Loucy (cell line): ENCODE data around the gene ECPAS.

Experiments used
- H2AFZ ChIP-seq: fragments of 200-600 bp; sonication (generic); 2 replicates; pipeline ENCODE4 v1.6.0; 2016; ENCODE audit warnings: antibody characterized with exemption, mild to moderate bottlenecking, low read length, moderate library complexity
- H3F3A ChIP-seq: fragments of 200-600 bp; 2 replicates; pipeline ENCODE4 v1.6.0; 2016; ENCODE audit warnings: antibody characterized with exemption, low read depth, mild to moderate bottlenecking
- H3K27me3 ChIP-seq: fragments of 200-600 bp; sonication (generic); 2 replicates; pipeline ENCODE4 v1.6.1; 2014; ENCODE audit warnings: low read length, mild to moderate bottlenecking; ENCODE audit not compliant: insufficient read depth, poor library complexity, severe bottlenecking
- H3K36me3 ChIP-seq: fragments of 200-600 bp; sonication (generic); 2 replicates; pipeline ENCODE4 v1.6.1; 2016; ENCODE audit warnings: low read length; ENCODE audit not compliant: insufficient read depth
- H3K4me1 ChIP-seq: fragments of 200-600 bp; sonication (generic); 2 replicates; pipeline ENCODE4 v1.5.1; 2014; ENCODE audit warnings: low read length, mild to moderate bottlenecking; ENCODE audit not compliant: insufficient read depth, poor library complexity, severe bottlenecking
- H3K4me2 ChIP-seq: fragments of 200-600 bp; sonication (generic); 2 replicates; pipeline ENCODE4 v1.6.0; 2014; ENCODE audit warnings: antibody characterized with exemption, low read length, low read depth, mild to moderate bottlenecking; ENCODE audit not compliant: poor library complexity, severe bottlenecking
- H3K4me3 ChIP-seq: fragments of 200-600 bp; sonication (generic); 2 replicates; pipeline ENCODE4 v1.5.1; 2014; ENCODE audit warnings: low read length, mild to moderate bottlenecking, mixed read lengths; ENCODE audit not compliant: poor library complexity, severe bottlenecking
- H3K79me2 ChIP-seq: fragments of 200-600 bp; sonication (generic); 2 replicates; pipeline ENCODE4 v1.6.1; 2014; ENCODE audit warnings: low read length; ENCODE audit not compliant: insufficient read depth
- H3K9ac ChIP-seq: fragments of 200-600 bp; sonication (generic); 2 replicates; pipeline ENCODE4 v1.6.0; 2014; ENCODE audit warnings: mild to moderate bottlenecking, low read depth, low read length, moderate library complexity; ENCODE audit not compliant: poor library complexity, severe bottlenecking
- H3K9me2 ChIP-seq: fragments of 200-600 bp; sonication (generic); replicated peaks from 2 replicates; pipeline ENCODE4 v1.6.1; 2016; ENCODE audit warnings: low read depth, low read length, mixed read lengths
- H3K9me3 ChIP-seq: fragments of 200-600 bp; sonication (generic); 2 replicates; pipeline ENCODE4 v1.6.1; 2014; ENCODE audit warnings: mild to moderate bottlenecking, antibody characterized with exemption, low read length, low read depth; ENCODE audit not compliant: insufficient read depth
- H4K20me1 ChIP-seq: fragments of 200-600 bp; sonication (generic); 2 replicates; pipeline ENCODE4 v1.6.0; 2014; ENCODE audit warnings: antibody characterized with exemption, low read length, mild to moderate bottlenecking; ENCODE audit not compliant: insufficient read depth, poor library complexity, severe bottlenecking
- CTCF ChIP-seq: fragments of 200-600 bp; sonication (generic); conservative IDR thresholded peaks from 2 replicates; pipeline ENCODE4 v1.5.1; 2014; ENCODE audit warnings: mild to moderate bottlenecking, antibody characterized with exemption, low read length
- EZH2phosphoT487 ChIP-seq: fragments of 200-600 bp; IDR thresholded peaks from 2 replicates; pipeline ENCODE4 v1.6.1; 2018; ENCODE audit warnings: antibody characterized with exemption, mild to moderate bottlenecking, moderate library complexity, borderline replicate concordance

The ECPAS gene

DNA sequence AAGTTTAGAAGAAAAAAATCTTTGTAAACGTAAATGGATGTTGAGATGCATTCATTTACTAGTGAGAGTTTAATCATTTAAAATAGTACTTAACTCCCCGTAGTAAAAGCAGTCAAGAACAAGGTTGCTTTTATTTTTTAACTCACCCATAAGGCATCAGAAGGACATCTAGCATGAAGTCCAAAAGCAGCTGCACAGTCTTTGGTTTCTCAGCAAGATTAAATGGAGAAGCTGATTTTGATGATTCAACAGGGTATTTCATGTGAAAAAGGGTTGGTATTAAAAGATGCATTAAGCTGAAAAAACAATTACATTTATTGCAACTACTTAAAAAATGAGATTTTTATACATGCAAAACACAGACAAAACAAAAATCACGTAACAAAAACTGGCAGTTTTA lies 44.0 kb downstream of the ECPAS start:
- H3K9me2 ChIP-seq = no peaks in the 10 kb centered on the region
- no peak overlapping the region for H3K4me3 ChIP-seq
- TF ChIP-seq EZH2phosphoT487 (no peak), CTCF (no peak)
- no peaks in the 10 kb centered on the region for H4K20me1 ChIP-seq
- no peaks in the 10 kb centered on the region for H3K27me3 ChIP-seq
- peaks cover 18% of the 10 kb centered on the region; the same call in 1 of the 2 replicates for H3K36me3 ChIP-seq
- no peaks in the 10 kb centered on the region for H3K9me3 ChIP-seq
- no peak overlapping the region for H3K9ac ChIP-seq
- H2AFZ ChIP-seq = no peak overlapping the region
- no peaks in the 10 kb centered on the region for H3F3A ChIP-seq
- H3K4me2 ChIP-seq = no peak overlapping the region
- H3K4me1 ChIP-seq = no peaks in the 10 kb centered on the region
- H3K79me2 ChIP-seq = no peaks in the 10 kb centered on the region

DNA sequence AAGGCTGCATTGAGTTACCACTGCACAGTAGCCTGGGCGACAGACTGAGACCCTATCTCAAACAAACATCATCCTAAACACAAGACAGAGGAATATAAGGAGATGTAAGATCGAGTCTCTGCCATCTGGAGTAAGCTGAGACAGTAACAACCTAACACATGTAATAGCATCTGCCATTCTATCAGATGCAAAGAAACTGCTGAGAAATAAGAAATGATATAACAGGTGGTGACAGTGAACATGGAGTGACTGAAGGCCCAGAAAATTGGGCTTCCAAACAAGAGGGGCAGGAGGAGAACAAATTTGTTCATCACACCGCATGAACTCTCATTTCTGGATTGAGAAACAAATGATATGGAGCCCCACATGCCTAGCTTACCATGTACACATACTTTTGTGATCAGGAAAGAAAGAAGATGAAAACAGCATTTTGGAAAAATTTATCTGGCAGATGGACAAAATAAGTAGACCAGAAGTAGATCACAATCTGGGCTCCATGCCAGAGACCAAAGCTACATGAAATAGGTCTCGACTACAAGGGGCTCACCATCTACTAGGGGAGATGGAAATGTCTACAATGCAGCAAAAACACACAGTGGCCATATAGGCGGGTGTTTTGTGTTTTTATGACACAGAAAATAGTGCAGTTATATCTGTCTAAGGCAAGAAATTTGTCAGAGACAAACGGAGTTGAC lies 45.5 kb downstream of the ECPAS start:
- Histone ChIP-seq H3K9ac (no peak overlapping the region), H3K4me2 (no peak overlapping the region), H3K36me3 (peaks cover 17% of the 10 kb centered on the region; the same call in 1 of the 2 replicates), H2AFZ (no peak overlapping the region), H3K79me2 (no peaks in the 10 kb centered on the region), H3K9me3 (no peaks in the 10 kb centered on the region), H3K27me3 (no peaks in the 10 kb centered on the region), H3F3A (no peaks in the 10 kb centered on the region), H3K9me2 (no peaks in the 10 kb centered on the region), H3K4me1 (no peaks in the 10 kb centered on the region), H3K4me3 (no peak overlapping the region), H4K20me1 (no peaks in the 10 kb centered on the region)
- TF ChIP-seq CTCF (no peak), EZH2phosphoT487 (no peak)

DNA sequence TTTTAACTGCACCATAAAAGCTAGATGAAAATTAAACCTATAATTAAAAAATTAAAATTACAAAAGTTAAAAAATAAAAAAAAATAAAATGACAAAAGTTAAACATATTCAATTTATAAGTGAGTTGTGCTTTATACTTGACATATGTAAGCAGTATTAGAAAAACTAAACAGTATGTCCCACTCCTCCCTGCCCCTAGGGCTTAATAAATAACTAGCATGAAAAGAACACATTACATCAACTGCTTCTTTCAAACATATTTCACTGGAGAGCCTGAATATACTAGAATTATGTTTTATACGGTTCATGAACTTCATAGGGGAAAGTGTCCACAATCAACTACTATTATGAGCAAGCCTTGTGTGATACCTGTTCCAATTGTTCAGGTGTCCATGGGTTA lies 47.6 kb downstream of the ECPAS start:
- Histone ChIP-seq H3K27me3 (no peaks in the 10 kb centered on the region), H3F3A (no peaks in the 10 kb centered on the region), H3K9me2 (no peaks in the 10 kb centered on the region), H2AFZ (no peak overlapping the region), H3K9me3 (no peaks in the 10 kb centered on the region), H3K79me2 (no peaks in the 10 kb centered on the region), H3K4me3 (no peak overlapping the region), H3K4me2 (no peak overlapping the region), H3K36me3 (peaks cover 23% of the 10 kb centered on the region; the same call in 1 of the 2 replicates), H4K20me1 (no peaks in the 10 kb centered on the region), H3K9ac (no peak overlapping the region), H3K4me1 (no peaks in the 10 kb centered on the region)
- TF ChIP-seq EZH2phosphoT487 = no peak
- no peak for TF ChIP-seq CTCF
